ENCODE data around the gene UBE2E2. TPM values are rescaled to one million over a fixed set of nuclear protein-coding genes. Genes with fewer than 3 reads are reported as not detected.

UBE2E2 gene
- total RNA-seq, 4 donors from 2014 or later: 26.5 to 44.0 (median 37.0) TPM

DNA sequence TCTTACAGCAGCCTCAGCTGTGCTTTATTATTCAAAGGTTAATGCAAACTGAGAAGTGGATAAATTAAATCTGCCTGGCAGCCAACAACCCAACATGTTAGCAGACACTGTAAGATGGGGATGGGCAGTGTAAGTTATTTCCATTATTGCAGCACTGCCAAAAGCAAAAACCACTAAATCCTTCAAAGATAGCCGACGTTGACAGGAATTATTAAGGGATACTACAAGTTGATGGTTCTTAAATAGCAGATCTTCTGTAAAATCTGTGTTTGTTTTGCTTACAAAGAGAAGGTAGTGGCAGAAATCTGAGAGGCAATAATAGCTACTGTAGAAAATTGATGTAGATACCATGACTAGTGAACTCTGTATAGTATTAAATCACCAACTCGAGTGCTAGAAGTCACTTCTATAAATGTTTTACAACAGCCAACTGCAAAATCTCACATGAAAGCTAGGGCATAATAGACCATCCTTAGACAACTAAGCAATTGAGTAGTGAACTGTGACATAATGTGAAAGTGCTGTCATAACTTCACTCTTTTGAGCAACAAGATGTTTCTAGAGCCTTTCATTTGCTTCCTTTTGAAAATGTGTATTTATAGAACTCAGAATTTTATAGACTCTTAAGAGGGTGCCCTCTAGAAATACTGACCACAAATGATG, 278.6 kb downstream of the UBE2E2 start:
- intact Hi-C loops (cut with DNase I): no loop called here

DNA sequence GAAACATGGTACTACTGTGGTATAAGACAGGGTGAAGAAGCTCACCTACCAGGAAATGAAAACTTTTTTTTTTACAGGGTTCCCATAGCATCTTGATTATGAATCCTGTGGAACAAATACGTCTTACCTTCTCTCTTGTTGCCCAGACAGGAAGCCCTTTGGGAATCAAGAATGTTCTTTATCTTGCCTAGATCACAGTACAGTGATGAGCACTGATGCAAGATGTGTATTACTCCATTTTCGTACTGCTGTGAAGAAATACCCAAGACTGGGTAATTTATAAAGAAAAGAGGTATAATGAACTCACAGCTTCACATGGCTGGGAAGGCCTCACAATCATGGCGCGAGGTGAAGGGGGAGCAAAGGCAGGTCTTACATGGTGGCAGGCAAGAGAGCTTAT, 281.3 kb downstream of the UBE2E2 start:
- no peak for TF ChIP-seq POLR2A (IDR thresholded peaks at IDR 0.05)
- TF ChIP-seq, protein P1, sequence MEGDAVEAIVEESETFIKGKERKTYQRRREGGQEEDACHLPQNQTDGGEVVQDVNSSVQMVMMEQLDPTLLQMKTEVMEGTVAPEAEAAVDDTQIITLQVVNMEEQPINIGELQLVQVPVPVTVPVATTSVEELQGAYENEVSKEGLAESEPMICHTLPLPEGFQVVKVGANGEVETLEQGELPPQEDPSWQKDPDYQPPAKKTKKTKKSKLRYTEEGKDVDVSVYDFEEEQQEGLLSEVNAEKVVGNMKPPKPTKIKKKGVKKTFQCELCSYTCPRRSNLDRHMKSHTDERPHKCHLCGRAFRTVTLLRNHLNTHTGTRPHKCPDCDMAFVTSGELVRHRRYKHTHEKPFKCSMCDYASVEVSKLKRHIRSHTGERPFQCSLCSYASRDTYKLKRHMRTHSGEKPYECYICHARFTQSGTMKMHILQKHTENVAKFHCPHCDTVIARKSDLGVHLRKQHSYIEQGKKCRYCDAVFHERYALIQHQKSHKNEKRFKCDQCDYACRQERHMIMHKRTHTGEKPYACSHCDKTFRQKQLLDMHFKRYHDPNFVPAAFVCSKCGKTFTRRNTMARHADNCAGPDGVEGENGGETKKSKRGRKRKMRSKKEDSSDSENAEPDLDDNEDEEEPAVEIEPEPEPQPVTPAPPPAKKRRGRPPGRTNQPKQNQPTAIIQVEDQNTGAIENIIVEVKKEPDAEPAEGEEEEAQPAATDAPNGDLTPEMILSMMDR (IDR thresholded peaks at IDR 0.05): no peak
- H3K4me3 ChIP-seq: no peak overlapping the region
- 85 to 95% methylated on average over 4 of the region's 4 CpGs for WGBS, 2 donors
- H3K9me3 ChIP-seq: peaks cover 0 to 13% (median 0%) of the 10 kb centered on the region in 3 donors
- H3K36me3 ChIP-seq: peaks cover 0 to 5% (median 0%) of the 10 kb centered on the region in 3 donors
- DNase-seq: no peak
- H3K27me3 ChIP-seq: no peaks in the 10 kb centered on the region
- peaks cover 0 to 13% (median 0%) of the 10 kb centered on the region in 3 donors for H3K4me1 ChIP-seq
- no peak overlapping the region for H3K27ac ChIP-seq
- intact Hi-C loops (cut with DNase I): no loop called here

More for the DNA sequence above, 278.6 kb downstream of the UBE2E2 start:
- H3K27me3 ChIP-seq: no peaks in the 10 kb centered on the region
- no peak overlapping the region for H3K27ac ChIP-seq
- 44 to 47% methylated on average over 3 of the region's 3 CpGs for WGBS, 2 donors
- peaks cover 0 to 15% (median 0%) of the 10 kb centered on the region in 3 donors for H3K9me3 ChIP-seq
- no peak for DNase-seq
- peaks cover 0 to 13% (median 0%) of the 10 kb centered on the region in 3 donors for H3K4me1 ChIP-seq
- TF ChIP-seq POLR2A (IDR thresholded peaks at IDR 0.05): no peak
- TF ChIP-seq, protein P1 (IDR thresholded peaks at IDR 0.05): no peak
- H3K36me3 ChIP-seq: peaks cover 0 to 6% (median 0%) of the 10 kb centered on the region in 3 donors
- H3K4me3 ChIP-seq: no peak overlapping the region

DNA sequence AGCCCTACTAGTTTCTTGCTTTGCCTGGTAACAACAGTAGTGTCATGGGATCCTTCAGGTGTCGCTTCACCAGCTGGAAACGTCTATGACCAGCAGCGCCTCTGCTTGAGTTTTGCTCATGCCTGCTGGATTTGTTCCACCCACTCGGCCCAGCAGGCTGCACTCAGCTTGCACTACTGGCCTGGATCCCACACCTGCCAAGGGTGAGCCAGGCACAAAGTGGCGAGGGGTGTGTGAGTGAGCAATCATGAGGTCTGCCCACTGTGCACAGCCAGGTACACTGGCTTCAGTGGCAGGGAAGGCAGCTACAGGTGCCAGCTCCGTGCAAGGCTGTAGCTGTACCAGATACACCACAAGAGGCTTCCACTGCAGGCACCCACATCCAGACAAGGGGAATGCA, 282.8 kb downstream of the UBE2E2 start:
- no peak for DNase-seq
- no peaks in the 10 kb centered on the region for H3K27me3 ChIP-seq
- H3K4me3 ChIP-seq: no peak overlapping the region
- H3K4me1 ChIP-seq: peaks cover 0 to 23% (median 0%) of the 10 kb centered on the region in 3 donors
- intact Hi-C loops (cut with DNase I): no loop called here
- TF ChIP-seq, protein P1 (IDR thresholded peaks at IDR 0.05): no peak
- TF ChIP-seq POLR2A (IDR thresholded peaks at IDR 0.05): no peak
- 90 to 96% methylated on average over 2 to 3 of the region's 6 CpGs for WGBS, 2 donors
- no peak overlapping the region for H3K27ac ChIP-seq
- H3K9me3 ChIP-seq: peaks cover 0 to 4% (median 0%) of the 10 kb centered on the region in 3 donors
- no peaks in the 10 kb centered on the region for H3K36me3 ChIP-seq

DNA sequence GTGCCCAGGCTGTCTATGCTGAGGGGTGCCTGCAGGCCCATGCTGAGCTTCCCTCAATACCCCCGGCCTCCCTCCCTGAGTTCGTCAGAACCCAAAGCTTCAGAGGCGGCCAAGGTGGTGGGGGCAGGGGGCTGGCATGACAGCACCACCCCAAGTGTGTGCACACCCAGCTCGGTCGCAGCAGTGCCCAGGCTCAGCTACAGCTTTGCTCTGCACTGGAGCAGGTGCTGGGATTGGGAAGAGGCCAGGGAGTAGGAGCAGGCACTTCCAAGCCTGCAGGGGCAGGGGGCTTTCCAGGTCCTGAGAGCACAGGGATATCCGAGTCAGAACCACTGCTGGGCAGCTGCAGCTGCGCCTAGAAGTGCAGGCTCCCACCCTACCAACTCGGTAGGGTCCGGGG, 283.9 kb downstream of the UBE2E2 start:
- TF ChIP-seq POLR2A (IDR thresholded peaks at IDR 0.05): no peak
- TF ChIP-seq, protein P1 (IDR thresholded peaks at IDR 0.05): no peak
- Histone ChIP-seq H3K4me3 (no peak overlapping the region), H3K4me1 (peaks cover 0 to 18% (median 0%) of the 10 kb centered on the region in 3 donors), H3K27me3 (no peaks in the 10 kb centered on the region), H3K27ac (no peak overlapping the region), H3K36me3 (no peaks in the 10 kb centered on the region), H3K9me3 (peaks cover 0 to 4% (median 0%) of the 10 kb centered on the region in 3 donors)
- 80 to 92% methylated on average over 1 to 7 of the region's 9 CpGs for WGBS, 2 donors
- no peak for DNase-seq
- intact Hi-C loops (cut with DNase I): no loop called here

DNA sequence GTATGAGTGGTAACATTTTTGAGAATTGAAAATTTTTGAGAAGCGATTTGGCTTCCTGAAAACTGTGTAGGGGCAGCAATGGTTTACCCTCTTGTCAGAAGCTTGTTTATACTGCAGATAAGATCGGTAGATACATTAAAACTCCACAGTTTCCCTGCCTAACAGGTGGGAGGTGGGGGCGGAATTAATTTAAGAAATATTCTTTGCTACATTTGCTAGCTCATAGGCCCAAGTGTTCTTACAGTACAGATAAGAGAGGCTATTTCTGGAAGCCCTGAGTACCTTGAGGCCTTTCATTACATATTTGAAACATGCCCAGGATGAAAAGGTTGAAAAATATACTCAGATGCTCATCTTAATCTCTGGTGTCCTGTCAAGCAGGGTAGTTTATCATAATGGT, 285.5 kb downstream of the UBE2E2 start:
- no peaks in the 10 kb centered on the region for H3K27me3 ChIP-seq
- H3K27ac ChIP-seq: no peak overlapping the region
- H3K4me1 ChIP-seq: peaks cover 0 to 20% (median 1%) of the 10 kb centered on the region in 3 donors
- intact Hi-C loops (cut with DNase I): no loop called here
- peaks cover 0 to 4% (median 0%) of the 10 kb centered on the region in 3 donors for H3K9me3 ChIP-seq
- TF ChIP-seq, protein P1 (IDR thresholded peaks at IDR 0.05): no peak
- TF ChIP-seq POLR2A (IDR thresholded peaks at IDR 0.05): no peak
- WGBS, 2 donors: 79 to 88% methylated on average over 3 of the region's 3 CpGs
- H3K4me3 ChIP-seq: no peak overlapping the region
- no peaks in the 10 kb centered on the region for H3K36me3 ChIP-seq
- DNase-seq: no peak

Data from esophagus squamous epithelium (tissue), 5 donors.